HG02938 (cell line): ENCODE results near the gene WASF2.
"Not testable (repeated sequence)": the region's sequence is repeated elsewhere in the genome, so short reads cannot be mapped to it uniquely, and the experiment has no call there.

ENCODE experiments used
- ATAC-seq: cut with Tn5 transposase; IDR thresholded peaks from one replicate; pipeline ENCODE4 v1.9.1; 2021; ENCODE audit warnings: mild to moderate bottlenecking, moderate library complexity; ENCODE audit not compliant: unreplicated experiment

Gene WASF2

DNA sequence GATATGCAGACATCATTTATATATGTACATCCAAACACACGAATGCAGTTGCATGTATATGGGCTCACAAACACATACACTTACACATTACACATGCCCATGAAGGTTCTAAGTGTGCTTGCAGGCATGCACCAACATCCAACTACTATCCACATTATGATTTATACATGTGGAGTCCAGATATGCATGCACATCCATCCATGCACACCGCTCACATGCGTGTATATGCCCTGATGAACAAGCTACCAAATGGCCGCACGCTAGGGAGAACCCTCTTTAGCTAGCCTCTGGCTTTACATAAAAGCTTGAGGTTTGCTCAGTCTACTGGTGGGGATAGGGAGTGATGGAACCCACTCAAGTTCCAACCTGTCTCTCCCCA, 89.0 kb downstream of the WASF2 start:
- ATAC-seq: no peak

DNA sequence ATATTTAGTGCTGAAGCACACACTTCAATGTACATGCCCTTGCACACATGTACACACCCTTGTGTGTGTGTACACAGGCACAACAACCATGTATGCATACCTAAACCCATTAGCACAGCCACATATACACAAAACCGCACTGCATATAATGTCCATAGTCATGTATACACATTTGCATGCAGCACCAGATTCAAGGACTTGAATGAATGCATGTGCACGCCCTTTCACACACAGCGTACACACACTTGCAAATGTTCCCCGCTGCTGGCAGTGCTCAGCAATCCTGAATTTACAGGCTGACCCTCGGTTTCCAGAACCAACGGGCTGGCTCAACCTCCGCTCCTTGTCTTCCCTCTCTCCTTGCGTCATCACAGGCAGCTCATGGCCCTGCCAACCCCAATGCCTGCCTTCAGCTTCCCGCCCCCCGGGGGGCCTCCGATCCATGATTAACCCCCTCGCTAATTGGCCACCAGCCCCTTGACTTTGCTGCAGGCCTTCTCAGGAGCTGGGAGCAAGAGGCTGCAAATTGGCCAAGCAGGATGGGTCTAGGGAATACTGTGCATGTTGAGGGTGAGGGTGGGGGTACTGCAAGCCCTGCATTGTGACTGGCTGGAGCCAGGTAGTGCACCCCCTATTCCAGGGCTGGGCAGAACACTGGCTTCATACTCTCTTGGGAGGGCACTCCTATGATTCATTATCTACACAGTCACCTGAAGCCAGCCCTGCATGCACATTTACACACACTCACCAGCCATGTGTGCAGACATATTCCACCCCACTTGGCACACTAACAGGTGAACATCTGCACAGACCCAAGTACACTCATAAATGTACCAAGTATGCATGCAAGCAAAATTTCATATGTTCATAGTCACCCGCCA, 89.6 kb downstream of the WASF2 start:
- no peak for ATAC-seq

DNA sequence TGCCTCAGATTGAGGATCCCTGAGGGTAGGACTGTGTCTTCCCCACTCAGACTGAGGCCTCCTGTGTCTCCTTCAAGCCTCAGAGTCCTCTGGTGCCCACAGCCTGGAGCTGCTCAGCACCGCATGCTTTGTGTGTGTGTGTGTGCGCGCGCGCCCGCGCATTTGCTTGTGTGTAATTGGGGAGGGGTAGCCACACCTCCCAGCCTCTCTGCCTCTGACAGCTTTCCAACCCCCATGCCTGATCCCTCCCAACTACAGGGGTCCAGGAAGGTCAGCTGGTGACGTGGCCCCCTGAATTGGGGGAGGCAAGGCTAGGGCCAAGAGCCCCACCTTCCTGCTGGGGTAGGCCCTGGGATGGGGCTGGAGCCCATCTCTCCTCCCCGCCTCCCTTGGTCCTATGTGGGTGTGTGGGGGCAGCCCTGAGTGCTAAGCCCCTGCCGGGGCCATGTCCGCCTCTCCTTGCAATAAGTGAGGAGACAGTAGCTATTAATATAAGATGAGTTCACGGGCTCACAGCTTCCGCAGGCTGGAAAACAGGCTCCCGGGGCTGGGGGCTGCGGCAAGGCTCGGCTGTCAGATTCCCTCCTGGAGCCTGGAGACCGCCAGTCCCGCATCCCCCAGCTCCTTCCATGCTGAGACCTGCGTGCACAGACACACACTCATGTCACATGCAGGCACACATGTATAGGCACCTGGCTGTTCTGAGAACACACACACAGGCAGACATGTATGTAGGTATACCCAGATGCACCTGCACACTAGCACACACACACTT, 90.5 kb downstream of the WASF2 start:
- ATAC-seq: no peak

DNA sequence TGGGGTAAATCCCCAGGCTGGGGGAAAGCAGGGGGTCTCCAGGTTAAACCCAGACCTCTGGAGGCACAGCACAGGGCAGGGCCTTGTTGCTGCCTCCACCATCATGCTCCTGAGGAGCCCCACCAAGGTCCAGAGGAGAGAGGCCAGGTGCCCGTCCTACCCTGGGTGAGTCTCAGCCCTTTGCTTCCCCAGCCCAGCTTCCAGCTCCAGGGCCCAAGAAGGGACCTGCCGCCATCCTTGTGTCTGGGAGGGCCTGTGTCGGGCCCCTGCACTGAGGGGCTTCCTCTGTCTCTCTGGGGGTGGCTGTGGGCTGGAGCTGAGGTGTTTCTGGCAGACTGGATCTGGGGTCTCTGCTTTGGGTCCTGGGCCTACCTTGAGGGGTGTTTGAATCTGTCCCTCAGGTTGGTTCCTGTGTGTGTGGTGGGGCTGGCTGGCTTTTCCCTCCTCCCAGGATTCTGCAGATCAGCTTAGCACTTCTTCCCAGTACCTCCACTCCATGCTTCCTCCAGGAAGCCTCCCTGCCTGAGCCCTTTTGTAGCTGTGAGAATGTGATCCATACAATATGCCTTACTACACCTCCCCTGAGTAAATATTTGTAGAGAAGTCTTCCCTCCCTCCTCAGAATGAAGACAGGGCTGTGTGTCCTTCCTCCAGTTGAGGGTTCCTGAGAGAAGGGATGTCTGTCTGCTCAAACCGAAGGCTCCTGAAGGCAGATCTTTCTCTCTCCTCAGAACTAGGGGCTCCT, 91.4 kb downstream of the WASF2 start:
- ATAC-seq: no peak

DNA sequence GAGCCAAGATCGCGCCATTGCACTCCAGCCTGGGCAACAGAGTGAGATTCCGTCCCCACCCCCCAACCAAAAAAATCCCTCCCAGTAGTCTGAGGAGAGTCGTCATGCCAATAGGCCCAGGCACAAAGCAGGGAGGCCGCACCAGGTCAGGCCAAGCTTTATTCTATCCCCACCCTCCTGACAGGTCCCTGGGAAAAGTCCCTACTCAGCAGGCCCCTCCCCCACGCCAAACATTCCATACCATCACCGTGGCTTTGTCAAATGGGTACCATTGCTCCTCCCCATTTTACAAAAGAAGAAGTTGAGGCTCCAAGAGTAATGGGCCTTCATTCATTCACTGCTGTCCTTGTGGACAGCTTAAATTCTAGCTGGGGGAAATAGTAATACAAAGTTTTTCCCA, 92.2 kb downstream of the WASF2 start:
- ATAC-seq: no peak

DNA sequence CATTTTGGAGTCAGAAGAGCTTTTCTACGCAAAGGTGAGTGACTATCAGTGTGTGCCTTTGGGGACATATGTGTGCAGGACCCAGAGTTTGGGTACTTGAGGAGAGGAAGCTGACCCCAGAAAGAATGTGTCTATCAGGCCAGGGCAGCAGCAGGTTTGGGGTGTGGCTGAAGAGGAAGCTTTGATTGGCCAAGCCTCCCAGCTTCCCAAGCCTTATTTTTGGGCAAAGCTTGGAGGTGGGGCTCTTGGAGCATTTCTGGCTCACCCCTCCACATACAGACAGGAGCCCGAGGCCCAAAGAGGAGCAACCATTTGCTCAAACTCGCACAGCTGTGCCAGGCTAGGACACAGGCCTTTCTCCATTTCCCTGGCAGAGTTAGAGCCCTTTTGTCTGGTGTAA, 92.9 kb downstream of the WASF2 start:
- no peak for ATAC-seq

DNA sequence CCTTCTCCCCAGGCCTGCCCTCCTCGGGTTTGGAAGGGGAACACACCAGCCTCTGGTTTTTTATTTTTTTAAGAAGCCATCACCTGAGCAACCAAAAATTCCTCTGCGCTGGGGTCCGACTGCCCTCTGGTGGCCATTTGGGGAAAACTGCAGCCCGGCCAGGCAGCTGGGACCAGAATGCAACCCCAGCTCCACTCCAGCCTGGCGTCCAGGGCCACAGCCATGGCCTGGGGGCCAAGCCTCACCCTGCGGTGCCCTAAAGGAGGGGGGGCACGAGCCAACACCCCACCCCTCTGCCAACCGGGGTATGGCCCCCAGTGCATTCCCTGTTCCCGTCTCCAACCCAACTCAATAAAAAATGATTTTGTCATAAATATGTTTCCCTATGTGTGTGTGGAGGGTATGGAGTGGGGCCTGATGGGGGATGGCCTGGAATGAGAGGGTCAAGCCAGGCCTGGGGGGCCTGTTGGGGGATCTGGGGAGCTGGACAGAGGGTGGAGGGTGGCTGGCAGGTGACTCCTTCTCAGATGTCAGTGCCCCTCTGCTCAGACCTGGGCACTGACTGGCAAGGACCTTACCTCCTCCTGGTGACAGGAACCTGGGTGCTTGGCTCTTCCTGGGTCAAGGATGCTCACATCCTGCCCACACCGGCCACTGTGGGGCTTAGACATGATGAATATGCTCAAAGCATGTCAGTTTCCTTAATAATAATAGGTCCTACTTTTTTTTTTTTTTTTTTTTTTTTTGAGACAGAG, 94.3 kb downstream of the WASF2 start:
- no peak for ATAC-seq

DNA sequence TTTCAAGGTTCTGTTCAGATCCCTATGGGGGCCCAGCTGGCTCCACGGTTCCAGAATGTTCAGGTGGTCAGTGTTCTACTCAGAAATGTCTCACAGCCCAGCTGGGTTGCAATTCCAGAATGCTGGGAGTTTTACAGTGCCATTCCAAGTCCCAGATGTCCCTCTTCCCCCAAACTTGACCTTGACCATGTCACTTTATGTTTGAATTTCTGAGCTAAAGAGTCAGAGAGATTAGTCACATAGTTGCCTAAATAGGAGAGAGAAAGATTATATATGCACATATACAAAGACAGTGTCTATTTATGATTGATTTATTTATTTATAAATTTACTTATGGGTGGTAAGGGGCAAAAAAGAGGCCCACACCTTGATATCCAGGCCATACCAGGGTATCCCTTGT, 95.0 kb downstream of the WASF2 start:
- no peak for ATAC-seq

DNA sequence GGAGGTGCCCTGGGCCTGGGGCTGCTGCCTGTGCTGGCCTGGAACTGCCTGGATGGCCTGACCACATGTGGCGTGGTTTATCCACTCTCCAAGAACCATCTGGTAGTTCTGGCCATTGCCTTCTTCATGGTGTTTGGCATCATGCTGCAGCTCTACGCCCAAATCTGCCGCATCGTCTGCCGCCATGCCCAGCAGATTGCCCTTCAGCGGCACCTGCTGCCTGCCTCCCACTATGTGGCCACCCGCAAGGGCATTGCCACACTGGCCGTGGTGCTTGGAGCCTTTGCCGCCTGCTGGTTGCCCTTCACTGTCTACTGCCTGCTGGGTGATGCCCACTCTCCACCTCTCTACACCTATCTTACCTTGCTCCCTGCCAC, 95.7 kb downstream of the WASF2 start:
- ATAC-seq: no peak

DNA sequence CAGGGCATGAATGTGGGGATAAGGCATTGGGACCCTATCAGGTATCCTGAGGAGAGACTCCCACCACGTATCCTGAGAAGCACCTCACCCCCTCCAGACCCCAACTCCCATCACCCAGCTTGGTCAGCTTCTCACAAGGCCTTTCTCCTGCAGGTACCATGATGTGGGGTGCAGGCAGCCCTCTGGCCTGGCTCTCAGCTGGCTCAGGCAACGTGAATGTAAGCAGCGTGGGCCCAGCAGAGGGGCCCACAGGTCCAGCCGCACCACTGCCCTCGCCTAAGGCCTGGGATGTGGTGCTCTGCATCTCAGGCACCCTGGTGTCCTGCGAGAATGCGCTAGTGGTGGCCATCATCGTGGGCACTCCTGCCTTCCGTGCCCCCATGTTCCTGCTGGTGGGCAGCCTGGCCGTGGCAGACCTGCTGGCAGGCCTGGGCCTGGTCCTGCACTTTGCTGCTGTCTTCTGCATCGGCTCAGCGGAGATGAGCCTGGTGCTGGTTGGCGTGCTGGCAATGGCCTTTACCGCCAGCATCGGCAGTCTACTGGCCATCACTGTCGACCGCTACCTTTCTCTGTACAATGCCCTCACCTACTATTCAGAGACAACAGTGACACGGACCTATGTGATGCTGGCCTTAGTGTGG, 96.2 kb downstream of the WASF2 start:
- ATAC-seq: no peak

DNA sequence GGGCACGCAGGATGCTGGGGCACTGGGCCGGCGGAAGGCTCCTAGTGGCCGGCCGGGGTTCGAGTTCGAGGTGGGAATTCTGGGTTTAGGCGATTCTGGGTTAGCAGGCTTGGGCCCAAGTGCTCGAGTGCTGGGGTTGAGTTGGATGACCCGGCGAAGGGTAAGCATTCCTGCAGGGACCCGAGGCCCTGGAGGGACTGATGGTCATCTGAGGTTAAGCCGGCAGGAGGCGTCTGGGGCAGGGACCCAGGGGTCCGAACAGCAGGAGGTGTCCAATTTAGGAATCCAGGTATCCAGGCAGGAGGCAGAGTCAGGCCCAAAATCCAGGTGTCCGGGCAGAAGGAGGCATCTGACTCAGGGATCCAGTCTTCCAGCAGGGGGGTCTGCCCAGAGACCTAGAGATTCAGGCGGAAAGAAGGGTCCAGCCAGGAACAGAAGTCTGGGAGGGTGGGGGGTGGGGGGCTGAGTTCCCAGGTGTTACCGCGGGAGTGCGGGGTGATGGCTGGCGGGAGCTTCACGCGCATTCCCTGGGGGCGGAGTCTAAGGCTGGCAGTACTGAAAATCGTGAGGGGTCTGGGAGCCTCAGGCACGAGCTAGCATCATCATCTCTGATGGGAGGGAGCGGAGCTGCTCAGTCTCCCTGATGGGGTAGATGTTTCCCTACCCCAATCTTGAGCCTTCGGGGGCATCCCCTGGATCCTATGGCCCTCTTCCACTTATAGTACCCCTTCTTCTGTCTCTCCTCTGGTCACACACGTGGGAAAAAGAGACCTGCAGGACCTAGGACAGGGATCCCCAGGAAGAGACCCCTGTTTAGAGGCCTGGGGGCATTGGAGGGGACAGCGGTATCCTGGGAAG, 97.0 kb downstream of the WASF2 start:
- ATAC-seq: no peak

DNA sequence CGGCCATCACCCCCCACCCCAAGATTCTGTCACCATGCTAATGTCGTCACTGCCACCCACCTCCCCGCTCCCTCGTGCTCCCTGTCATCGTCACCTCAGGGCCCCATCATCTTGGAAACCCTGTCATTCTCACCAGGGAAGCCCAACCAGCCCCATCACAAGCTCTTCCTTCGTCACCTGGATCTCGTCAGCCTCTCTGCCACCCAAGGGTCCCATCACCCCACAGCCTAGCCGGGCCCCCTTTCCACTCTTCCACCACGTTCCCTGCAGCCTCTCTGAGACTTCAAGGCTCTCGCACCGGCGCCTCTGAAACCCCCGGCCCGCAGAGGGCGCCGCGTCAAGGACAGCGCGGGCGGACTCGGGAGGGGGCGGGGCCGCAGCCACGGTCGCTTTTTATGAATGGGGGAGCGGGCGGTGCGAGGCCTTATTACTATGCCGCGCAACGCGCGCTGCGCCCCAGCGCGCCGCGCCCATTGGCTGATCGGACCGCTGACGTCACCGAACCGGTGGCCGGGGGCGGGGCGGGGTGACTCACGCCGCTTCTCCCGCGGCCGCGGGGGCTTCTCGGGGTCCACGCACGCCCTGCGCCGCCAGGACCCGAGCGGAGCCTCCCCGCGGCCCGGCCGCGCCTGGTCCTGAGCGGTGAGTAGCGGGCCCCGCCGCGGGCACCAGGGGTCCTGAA, 97.7 kb downstream of the WASF2 start, which contains the start of gene GPR3:
Gene GPR3 (plus strand): TSS at position 527 of the 682 bp plus-strand sequence. CDS start 1,177 bp downstream, outside the sequence.
- no peak for ATAC-seq

DNA sequence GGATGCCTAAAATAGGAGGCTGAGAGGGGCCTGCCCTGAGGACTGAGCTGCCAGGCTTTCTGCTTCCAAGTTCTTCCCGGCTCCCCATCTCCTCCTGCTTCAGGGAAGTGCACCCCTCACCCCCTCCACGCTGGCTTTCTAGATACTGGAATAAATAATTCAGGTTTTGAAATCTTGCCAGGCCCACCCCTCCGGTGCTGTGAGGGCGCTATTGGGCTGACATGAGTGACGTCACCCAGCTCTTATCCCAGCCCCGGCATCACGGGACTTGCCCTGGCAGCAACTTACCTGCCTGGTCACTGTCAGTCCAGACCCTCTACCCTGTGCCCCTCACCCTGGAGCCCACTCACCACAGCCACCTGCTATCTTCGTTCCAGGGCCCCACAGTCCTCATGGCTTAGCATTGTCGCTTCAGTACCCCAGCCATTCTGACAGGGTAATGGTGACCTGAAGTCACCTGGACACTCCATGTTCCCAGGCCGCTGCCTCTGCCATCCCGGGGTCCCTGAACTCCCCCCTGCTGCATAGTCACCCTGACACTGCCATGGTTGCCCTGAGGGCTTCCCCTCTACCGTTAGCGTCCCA, 98.4 kb downstream of the WASF2 start:
- ATAC-seq: no peak

DNA sequence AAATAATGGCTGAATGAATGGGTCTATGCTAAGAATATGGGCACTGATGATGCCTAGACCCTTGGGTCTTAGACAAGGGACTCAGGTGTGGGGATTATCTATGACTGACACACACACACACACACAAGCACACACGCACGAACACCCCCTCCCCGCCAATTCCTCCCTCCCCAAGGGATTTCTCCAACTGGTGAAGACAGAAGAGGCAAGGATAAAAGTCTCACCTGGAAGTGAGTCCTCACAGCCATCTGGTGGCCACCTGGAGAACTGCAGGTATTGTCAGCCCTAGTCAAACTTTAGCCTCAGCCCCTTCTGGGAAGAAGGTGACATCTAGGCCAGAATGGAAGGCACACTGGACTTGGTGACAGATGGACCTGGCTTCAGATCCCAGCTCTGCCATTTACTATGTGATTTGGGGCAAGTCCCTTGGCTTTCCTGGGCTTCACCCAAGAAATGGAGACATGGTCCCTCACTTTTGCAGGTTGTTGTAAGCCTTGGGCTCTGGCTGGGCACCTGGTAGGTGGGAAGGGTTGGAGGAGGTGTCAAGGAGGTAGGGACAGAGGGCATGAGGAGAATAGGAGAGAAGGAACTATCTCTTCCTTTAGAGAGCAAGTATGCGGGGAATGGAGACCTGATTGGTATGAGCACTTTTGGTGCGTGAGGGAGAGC, 101.5 kb downstream of the WASF2 start:
- no peak for ATAC-seq

DNA sequence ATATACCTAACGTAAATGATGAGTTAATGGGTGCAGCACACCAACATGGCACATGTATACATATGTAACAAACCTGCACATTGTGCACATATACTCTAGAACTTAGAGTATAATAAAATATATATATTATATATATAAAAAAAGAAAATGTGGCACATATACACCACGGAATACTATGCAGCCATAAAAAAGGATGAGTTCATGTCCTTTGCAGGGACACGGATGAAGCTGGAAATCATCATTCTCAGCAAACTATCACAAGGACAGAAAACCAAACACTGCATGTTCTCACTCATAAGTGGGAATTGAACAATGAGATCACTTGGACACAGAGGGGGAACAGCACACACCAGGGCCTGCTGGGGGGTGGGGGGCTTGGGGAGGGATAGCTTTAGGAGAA, 105.2 kb downstream of the WASF2 start:
- ATAC-seq: not testable (repeated sequence)

DNA sequence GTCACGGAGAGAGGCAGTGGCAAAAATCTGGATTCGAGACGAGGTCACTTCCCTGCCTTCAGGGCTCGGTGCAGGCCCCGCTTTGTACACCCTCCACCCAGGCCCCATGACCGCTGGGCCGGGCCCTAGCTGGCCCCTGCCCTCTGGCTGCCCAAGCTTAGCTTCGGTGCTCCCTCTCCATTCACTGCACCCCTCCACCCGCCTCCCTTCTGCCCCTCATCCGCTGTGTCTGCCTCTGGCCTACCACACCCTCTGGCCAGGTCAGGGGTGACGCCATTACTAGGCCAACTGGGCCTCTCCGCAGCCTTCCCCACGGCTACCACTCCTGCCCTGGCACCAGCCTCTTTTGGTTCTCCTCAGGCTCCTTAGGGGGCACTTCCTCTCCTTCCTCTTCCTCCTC, 106.3 kb downstream of the WASF2 start:
- ATAC-seq: no peak

DNA sequence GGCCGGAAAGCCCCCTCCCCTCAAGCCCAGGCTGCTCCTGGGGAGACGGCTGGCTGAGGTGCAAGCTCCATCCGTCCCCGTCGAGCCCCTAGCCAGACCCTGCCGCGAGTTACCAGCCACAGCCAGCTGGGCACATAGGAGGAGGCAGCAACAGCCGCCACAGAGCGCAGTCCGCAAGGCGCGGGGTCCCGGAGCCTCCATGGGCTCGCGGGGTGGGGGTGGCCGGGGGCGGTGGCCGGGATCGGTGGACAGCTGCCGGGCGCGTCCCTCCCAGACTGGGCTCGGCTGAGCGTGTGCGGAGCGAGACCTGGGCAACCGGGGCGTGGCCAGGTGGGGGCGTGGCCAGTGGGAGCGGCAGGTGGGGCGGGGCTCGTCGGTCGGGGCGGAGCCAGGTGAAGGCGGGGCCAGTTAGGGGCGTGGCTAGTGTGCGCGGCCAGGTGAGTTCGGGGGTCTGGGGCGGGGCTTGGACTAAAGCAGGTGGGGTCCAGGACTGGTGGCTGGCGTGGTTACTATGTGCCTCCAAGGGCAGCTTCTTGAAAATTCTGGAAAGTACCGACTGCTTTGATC, 106.8 kb downstream of the WASF2 start, which contains the start of gene CD164L2:
Gene CD164L2 (minus strand): TSS at position 295 of the 567 bp plus-strand sequence. CDS start 94 bp downstream, at position 201.
- ATAC-seq: no peak
